ENCODE measurements around the gene RPS16. TPM values are rescaled to one million over a fixed set of nuclear protein-coding genes. Genes with fewer than 3 reads are reported as not detected.
"Not testable (repeated sequence)": the region's sequence is repeated elsewhere in the genome, so short reads cannot be mapped to it uniquely, and the experiment has no call there.

RPS16 gene
- total RNA-seq, 1 donor = 44.9 TPM

DNA sequence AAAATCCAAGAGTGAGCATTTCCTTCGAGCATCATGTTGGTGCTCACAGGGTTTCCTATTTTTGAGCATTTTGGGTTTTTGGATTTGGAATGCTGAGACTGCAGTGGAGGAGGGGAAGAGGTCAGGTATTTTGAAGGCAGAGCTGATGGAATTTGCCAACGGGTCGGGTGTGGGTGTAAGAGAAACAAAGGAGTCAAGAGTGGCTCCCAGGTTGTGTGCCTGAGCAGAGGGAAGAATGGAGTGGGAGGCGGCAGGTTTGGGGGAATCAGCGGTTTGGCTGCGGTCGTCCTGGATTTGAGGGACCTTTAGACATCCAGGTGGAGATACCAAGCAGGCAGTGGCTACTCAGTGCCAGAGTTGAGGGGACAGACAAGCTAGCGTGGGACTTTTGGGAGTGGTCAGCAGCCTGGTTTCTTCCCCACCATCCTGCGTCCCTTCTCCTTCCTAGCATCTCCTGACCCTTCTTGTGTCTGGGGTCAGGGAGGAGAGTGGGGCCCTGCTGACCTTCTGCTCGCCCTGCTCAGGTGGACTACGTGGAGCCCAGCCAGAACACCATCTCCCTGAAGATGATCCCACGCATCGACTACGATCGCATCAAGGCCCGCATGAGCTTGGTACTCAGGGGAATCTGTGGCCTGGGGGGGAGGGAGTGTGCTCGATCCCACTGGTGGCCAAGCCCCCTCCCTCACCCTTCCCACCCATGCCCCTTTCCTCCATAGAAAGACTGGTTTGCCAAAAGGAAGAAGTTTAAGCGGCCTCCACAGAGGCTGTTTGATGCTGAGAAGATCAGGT, 30.4 kb upstream of the RPS16 start:
- TF ChIP-seq, protein P1, sequence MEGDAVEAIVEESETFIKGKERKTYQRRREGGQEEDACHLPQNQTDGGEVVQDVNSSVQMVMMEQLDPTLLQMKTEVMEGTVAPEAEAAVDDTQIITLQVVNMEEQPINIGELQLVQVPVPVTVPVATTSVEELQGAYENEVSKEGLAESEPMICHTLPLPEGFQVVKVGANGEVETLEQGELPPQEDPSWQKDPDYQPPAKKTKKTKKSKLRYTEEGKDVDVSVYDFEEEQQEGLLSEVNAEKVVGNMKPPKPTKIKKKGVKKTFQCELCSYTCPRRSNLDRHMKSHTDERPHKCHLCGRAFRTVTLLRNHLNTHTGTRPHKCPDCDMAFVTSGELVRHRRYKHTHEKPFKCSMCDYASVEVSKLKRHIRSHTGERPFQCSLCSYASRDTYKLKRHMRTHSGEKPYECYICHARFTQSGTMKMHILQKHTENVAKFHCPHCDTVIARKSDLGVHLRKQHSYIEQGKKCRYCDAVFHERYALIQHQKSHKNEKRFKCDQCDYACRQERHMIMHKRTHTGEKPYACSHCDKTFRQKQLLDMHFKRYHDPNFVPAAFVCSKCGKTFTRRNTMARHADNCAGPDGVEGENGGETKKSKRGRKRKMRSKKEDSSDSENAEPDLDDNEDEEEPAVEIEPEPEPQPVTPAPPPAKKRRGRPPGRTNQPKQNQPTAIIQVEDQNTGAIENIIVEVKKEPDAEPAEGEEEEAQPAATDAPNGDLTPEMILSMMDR (IDR thresholded peaks at IDR 0.05; ENCODE audit: extremely low read depth, low read depth, low read length) = no peak
- H3K36me3 ChIP-seq (ENCODE audit: insufficient read depth, low read length) = peaks cover 79% of the 10 kb centered on the region
- no peak overlapping the region for H3K4me2 ChIP-seq (ENCODE audit: insufficient read depth, low read length)
- no peaks in the 10 kb centered on the region for H3K4me1 ChIP-seq (ENCODE audit: insufficient read depth, low read length)
- peaks cover 23% of the 10 kb centered on the region for H3K79me2 ChIP-seq (ENCODE audit: insufficient read depth, low read length)
- H3K27me3 ChIP-seq (ENCODE audit: insufficient read depth, low read length) = no peaks in the 10 kb centered on the region
- H2AFZ ChIP-seq (ENCODE audit: low read length) = no peak overlapping the region
- no peaks in the 10 kb centered on the region for H3K9me3 ChIP-seq (ENCODE audit: low read depth, low read length)
- DNase-seq (ENCODE audit: insufficient read length, low spot score, missing footprints) = peak; percentile 55
- H3K27ac ChIP-seq (ENCODE audit: low read depth, low read length) = no peak overlapping the region
- H4K20me1 ChIP-seq (ENCODE audit: insufficient read depth, low read length) = peaks cover 24% of the 10 kb centered on the region
- no peak overlapping the region for H3K4me3 ChIP-seq (ENCODE audit: insufficient read depth, low read length)

DNA sequence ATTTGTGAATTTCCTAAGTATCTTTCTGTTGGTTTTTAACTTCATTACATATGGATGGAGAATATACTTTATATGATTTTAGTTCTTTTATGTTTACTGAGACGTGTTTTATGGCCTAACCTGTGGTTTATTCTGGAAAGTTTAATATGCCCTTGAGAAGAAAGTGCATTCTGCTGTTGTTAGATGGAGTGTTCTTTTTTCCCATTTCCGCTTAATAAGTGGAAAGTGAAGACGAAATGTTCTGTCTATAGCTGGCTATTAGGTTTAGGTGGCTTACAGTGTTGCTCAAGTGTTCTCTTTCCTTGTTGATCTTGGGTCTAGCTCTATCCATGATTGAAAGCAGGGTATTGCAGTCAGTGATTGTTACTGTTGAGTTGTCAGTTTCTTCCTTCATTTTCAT, 27.7 kb upstream of the RPS16 start:
- TF ChIP-seq, protein P1 (IDR thresholded peaks at IDR 0.05; ENCODE audit: extremely low read depth, low read depth, low read length) = no peak
- Histone ChIP-seq H4K20me1 (ENCODE audit: insufficient read depth, low read length) (peaks cover 24% of the 10 kb centered on the region), H3K27ac (ENCODE audit: low read depth, low read length) (no peak overlapping the region), H3K4me3 (ENCODE audit: insufficient read depth, low read length) (no peak overlapping the region), H3K36me3 (ENCODE audit: insufficient read depth, low read length) (peaks cover 80% of the 10 kb centered on the region), H3K79me2 (ENCODE audit: insufficient read depth, low read length) (peaks cover 37% of the 10 kb centered on the region), H3K27me3 (ENCODE audit: insufficient read depth, low read length) (no peaks in the 10 kb centered on the region), H3K4me1 (ENCODE audit: insufficient read depth, low read length) (no peaks in the 10 kb centered on the region), H3K9me3 (ENCODE audit: low read depth, low read length) (no peaks in the 10 kb centered on the region), H3K4me2 (ENCODE audit: insufficient read depth, low read length) (no peak overlapping the region), H2AFZ (ENCODE audit: low read length) (no peak overlapping the region)
- no peak for DNase-seq (ENCODE audit: insufficient read length, low spot score, missing footprints)

DNA sequence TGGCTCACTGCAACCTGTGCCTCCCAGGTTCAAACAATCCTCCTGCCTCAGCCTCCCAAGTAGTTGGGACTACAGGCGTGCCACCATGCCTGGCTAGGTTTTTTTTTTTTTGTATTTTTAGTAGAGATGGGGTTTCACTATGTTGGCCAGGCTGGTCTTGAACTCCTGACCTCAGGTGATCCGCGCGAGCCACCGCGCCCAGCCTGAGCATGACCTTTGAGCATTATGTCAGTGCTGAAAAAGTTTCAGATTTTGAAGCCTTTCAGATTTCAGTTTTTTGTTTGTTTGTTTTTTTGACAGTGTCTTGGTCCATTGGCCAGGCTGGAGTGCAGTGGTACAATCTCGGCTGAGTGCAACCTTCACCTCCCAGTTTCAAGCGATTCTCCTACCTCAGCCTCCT, 15.5 kb upstream of the RPS16 start:
- not testable (repeated sequence) for H3K4me2 ChIP-seq (ENCODE audit: insufficient read depth, low read length); DNase-seq (ENCODE audit: insufficient read length, low spot score, missing footprints); H3K4me3 ChIP-seq (ENCODE audit: insufficient read depth, low read length); H3K9me3 ChIP-seq (ENCODE audit: low read depth, low read length); H2AFZ ChIP-seq (ENCODE audit: low read length); H3K27ac ChIP-seq (ENCODE audit: low read depth, low read length); H3K27me3 ChIP-seq (ENCODE audit: insufficient read depth, low read length)
- peaks cover 36% of the 10 kb centered on the region for H3K36me3 ChIP-seq (ENCODE audit: insufficient read depth, low read length)
- H3K79me2 ChIP-seq (ENCODE audit: insufficient read depth, low read length) = peaks cover 92% of the 10 kb centered on the region
- peaks cover 22% of the 10 kb centered on the region for H3K4me1 ChIP-seq (ENCODE audit: insufficient read depth, low read length)
- peaks cover 69% of the 10 kb centered on the region for H4K20me1 ChIP-seq (ENCODE audit: insufficient read depth, low read length)

DNA sequence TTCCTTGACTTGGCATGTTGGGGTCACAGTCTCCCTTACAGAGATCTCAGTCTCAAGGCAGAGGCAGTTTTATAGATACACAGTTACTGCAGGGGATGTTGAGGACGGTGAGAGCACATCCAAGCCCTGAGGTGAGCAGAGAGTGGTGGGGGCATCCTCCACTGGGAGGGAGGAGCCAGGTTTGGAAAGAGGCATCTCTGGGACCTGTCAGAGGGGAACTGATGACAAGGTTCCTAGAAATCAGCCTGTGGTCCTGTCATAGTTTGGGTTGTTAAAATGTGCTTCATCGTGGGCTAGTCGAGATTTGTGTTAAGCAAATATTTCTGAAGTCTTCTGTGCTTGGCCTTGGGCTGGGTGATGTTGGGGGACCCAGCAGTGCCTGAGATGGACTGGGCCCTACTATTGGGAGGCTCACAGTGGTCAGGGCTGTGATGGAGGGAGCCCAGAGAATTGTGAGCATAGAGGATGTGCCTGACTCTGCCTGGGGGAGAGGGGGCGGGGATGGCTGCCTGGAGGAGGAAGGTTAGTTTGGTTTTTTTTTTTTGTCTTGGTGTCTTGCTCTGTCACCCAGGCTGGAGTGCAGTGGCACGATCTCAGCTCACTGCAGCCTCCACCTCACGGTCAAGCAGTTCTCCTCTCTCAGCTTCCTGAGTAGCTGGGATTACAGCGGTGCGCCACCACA, 13.5 kb upstream of the RPS16 start:
- peaks cover 63% of the 10 kb centered on the region for H4K20me1 ChIP-seq (ENCODE audit: insufficient read depth, low read length)
- H3K4me3 ChIP-seq (ENCODE audit: insufficient read depth, low read length) = no peak overlapping the region
- TF ChIP-seq, protein P1 (IDR thresholded peaks at IDR 0.05; ENCODE audit: extremely low read depth, low read depth, low read length) = no peak
- peaks cover 29% of the 10 kb centered on the region for H3K36me3 ChIP-seq (ENCODE audit: insufficient read depth, low read length)
- H3K27me3 ChIP-seq (ENCODE audit: insufficient read depth, low read length) = no peaks in the 10 kb centered on the region
- H3K9me3 ChIP-seq (ENCODE audit: low read depth, low read length) = no peaks in the 10 kb centered on the region
- H3K4me2 ChIP-seq (ENCODE audit: insufficient read depth, low read length) = no peak overlapping the region
- H2AFZ ChIP-seq (ENCODE audit: low read length) = no peak overlapping the region
- peak; percentile 37 for DNase-seq (ENCODE audit: insufficient read length, low spot score, missing footprints)
- H3K79me2 ChIP-seq (ENCODE audit: insufficient read depth, low read length) = peaks cover 97% of the 10 kb centered on the region
- H3K27ac ChIP-seq (ENCODE audit: low read depth, low read length) = no peak overlapping the region
- H3K4me1 ChIP-seq (ENCODE audit: insufficient read depth, low read length) = peaks cover 24% of the 10 kb centered on the region

Measured in osteoblast (primary cell).